Activated T-cell treated with anti-CD3 and anti-CD28 coated beads, Interleukin-2, amount 50 U/mL, for 1 hour (primary cell): ENCODE measurements around the gene LRP5.
"Not testable (repeated sequence)": the region's sequence is repeated elsewhere in the genome, so short reads cannot be mapped to it uniquely, and the experiment has no call there.

Experiments used
- DNase-seq: peaks from one replicate; pipeline ENCODE4 v3.0.0-alpha.2; 2020

LRP5 gene

DNA sequence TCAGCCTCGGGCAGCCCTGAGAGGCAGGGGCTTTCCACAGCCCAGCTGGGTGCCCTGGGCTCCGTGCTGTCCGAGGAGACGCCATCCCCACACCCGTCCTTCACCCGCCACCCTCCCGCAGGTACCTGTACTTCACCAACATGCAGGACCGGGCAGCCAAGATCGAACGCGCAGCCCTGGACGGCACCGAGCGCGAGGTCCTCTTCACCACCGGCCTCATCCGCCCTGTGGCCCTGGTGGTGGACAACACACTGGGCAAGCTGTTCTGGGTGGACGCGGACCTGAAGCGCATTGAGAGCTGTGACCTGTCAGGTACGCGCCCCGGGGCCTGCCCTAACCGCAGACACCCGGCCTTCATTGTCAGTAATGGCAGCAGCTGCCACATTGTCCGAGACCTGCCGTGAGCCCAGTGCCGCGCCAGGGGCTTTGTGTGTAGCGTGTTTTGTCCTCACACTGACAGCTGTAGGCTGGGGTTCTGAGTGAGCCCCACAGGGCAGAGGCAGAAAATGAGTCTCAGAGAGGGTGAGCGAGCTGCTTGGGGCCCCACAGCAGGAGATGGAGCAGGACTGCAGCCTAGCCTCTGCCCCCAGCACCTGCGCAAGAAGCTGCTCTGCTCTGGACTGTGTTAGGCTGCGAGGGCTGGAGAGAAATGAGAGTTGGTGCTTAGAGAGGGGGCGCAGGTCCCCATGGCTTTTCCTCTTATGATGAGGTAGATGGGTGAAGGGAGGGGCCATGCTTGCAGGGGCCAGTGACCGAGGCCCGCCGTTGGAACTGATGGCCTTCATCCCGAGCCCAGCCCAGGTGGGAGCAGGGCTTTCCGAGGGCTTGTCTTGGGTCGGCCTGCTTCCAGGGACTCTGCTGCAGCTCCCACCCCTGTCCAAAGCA is 112.8 kb downstream of the LRP5 start:
- no peak for DNase-seq

DNA sequence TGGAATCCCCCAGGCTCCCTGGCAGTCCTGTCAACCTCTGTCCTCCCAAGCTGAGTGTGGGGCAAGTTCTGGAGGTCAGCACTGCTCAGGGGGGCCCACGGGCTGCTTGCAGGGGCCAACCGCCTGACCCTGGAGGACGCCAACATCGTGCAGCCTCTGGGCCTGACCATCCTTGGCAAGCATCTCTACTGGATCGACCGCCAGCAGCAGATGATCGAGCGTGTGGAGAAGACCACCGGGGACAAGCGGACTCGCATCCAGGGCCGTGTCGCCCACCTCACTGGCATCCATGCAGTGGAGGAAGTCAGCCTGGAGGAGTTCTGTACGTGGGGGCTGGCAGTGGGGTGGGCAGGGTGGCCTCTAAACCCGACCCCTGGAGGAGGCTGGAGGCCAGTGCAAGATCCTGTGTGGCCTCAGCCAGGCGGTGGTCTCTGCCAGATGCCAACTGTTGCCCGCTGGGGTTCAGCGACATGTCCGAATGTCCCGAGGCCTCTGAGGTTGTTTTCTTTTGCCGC is 113.5 kb downstream of the LRP5 start:
- no peak for DNase-seq

DNA sequence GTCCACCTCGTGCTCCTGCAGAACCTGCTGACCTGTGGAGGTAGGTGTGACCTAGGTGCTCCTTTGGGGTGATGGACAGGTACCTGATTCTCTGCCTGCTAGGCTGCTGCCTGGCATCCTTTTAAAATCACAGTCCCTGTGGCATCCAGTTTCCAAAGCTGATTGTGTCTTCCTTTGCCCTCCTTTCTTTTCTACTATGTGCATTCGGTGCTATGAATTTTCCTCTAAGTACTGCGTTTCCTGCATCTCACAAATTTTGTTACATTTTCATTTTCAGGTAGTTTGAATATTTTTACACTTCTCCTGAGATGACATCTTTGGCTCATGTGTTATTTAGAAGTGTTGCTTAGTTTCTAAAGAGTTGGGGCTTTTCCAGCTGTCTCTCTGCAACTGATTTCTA is 117.3 kb downstream of the LRP5 start:
- DNase-seq: no peak

DNA sequence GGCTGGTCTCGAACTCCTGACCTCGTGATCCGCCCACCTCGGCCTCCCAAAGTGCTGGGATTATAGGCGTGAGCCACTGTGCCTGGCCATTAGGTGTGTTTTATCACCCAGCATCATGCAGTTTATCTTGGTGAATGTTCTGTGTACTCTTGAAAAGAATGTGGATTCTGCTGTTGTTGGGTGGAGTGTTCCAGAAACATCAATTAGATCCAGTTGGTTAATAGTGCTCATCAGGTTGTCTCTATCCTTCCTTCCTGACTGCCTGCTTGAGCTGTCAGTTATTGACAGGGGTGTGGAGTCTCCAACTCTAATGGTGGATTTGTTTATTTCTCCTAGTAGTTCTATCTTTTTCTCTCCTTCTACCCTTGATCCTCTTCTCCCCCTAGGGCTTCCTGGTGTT is 118.0 kb downstream of the LRP5 start:
- DNase-seq: no peak

DNA sequence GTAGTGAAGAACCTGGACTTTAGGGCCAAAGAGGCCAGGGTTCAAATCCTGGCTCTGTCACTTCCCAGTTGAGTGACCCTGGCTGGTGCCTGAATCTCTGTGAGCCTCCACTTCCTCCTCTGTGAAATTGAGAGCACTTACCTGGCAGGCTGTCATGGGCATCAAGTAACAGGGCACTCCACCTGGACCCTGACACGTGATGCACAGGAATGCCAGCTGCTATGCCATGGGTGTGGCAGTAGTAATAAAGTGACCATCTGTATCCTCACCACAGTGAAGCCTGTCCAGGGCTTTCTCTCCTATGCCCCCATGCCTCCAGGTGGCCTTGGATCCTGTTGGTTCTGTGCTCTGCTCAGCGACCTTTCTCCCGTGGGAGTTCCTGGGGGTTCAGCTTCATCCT is 118.4 kb downstream of the LRP5 start:
- no peak for DNase-seq

DNA sequence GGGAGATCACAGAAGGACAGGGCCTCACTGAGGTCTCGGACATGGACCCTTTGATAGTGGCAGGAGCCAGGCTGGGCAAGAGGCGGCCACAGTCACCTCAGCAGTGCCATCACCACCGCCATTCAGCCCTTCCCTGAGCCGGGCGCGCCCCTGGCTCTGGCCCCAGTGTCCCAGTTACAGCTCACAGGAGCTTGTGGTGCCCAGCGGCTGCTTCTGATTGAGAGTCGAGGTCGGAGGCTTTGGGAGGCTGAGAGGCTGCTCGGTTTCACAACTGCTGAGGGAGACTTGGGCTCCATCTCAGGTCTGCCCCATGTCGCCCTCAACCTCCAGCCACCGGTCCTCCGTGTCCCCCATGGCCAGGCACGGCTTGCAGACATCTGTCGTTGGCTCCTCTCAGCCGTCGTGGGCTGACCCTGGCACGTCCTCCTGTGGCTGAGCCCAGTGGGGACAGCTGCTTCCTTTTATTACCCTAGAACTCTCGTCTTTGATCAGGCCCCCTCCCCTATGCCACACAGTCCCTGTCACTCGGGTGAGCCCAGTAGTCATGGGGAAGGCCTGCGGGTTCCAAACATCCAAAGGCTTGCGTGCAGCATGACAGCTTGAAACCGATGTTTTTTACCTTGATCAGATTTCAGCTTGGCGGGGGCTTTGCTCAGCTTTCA is 119.7 kb downstream of the LRP5 start:
- no peak for DNase-seq

DNA sequence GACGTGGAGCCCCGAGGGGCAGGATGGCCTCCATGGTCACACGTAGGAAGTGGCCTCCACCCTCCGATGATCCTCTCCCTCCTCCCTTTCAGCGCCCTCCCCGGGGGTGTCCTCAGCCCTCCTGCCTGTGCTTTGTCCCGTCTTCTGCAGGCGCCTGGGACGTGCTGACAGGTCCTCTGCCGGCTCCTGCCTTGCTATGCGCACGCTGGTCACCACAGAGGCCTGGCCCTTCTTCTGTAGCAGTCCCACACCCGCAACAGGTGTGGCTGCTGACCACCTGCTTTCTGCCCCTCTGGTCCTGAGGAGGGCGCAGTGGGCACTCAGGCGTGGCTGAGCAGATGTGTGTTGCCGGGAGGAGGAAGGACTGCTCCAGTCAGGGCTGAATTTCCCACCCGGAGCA is 120.5 kb downstream of the LRP5 start:
- DNase-seq: no peak

DNA sequence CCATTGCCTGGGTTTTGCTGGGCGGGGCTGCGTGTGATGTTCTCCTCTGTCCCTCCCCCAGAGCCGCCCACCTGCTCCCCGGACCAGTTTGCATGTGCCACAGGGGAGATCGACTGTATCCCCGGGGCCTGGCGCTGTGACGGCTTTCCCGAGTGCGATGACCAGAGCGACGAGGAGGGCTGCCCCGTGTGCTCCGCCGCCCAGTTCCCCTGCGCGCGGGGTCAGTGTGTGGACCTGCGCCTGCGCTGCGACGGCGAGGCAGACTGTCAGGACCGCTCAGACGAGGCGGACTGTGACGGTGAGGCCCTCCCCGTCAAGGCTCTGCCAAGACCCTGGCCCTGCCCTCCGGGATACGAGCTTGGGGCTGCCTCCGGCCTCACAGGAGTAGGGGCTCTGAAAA is 121.2 kb downstream of the LRP5 start:
- DNase-seq: no peak

DNA sequence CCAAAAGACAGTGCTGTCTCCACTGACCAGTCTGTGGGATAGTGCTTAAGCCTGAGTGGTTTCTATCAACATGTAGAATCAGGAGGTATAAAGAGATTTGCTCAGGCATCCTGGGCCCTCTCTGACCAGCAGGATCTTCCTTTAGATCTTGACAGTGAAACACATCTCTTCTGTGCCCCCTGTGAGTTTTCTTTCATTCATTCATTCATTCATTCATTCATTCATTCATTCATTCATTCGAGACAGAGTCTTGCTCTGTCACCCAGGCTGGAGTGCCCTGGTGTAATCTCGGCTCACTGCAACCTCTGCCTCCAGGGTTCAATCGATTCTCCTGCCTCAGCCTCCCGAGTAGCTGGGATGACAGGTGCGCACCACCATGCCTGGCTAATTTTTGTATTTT is 121.8 kb downstream of the LRP5 start:
- DNase-seq: not testable (repeated sequence)

DNA sequence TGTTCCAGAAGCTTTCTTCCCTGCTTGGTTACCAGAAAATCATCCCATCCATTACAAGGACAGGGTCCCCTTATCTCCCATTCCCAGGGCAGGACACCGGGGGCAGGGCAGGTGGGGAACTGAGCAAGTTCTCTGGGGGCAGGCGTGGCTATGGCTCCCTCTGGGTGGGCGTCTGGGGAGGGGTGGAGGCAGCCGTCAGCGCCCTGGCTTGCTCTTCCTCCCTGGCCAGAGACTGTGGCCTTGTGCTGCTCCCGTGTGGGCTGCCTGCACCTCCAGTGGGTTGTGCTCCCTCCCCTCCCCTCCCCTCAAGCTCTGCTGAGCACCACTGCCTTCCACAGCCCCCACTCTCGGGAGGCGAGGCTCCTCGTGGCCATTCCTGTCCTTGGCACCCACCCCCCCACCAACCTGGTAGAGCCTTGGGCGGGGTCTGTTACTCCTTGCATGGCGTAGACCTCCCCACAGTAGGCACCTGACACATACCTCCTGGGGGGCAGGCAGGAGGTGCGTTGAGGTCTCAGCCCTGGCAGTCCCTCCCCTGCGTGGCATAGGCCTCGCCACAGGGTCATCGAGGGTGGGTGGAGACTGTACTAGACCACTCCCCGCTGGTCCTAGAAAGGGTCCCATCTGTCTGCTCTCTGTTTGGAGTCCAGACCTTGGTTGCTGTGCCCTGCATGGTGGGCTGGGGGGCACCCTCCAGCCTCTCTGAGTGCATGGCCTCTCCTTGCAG is 123.9 kb downstream of the LRP5 start:
- DNase-seq: no peak

DNA sequence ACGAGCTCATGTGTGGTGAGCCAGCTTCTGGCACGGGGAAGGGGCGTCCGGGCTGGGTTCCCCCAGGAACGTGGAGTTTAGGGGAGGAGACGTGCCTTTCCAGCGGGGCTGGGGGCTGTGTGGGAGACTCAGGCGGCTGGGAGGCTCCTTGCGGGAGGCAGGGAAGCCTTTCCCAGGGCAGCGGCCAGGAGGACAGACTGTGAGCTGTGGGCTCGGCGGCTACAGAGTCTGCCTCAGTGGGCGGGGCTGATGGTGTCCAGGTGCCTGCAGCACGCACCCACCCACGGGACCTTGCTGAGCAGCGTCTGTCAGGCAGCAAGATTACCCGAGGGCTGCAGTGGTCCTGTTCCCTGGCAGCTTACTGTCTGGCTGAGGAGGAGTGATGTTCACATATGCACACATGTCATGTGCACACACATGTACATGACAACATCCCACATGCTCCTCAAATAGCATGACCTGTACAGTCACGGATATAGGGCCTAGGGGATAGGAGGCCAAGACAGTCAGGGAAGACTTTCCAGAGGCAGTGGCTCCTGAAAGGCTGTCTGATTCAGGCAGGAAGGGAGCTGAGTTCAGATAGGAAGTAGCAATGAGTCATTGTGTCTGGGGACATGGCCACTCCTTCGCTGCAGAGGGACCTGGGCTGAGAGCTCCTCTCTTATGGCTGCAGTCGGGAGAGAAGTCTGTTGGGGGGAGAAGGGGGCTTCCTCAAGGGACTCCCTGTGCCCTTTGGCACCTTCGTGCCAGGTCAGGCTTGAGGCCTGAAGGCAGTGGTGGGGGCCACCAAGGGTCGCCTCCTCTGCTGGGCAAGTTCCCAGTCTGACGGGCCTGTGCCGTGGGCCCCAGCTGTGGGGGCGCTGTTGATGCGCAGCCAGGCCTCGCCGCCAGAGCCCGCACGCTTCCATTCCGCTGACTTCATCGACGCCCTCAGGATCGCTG is 124.9 kb downstream of the LRP5 start:
- DNase-seq: no peak

DNA sequence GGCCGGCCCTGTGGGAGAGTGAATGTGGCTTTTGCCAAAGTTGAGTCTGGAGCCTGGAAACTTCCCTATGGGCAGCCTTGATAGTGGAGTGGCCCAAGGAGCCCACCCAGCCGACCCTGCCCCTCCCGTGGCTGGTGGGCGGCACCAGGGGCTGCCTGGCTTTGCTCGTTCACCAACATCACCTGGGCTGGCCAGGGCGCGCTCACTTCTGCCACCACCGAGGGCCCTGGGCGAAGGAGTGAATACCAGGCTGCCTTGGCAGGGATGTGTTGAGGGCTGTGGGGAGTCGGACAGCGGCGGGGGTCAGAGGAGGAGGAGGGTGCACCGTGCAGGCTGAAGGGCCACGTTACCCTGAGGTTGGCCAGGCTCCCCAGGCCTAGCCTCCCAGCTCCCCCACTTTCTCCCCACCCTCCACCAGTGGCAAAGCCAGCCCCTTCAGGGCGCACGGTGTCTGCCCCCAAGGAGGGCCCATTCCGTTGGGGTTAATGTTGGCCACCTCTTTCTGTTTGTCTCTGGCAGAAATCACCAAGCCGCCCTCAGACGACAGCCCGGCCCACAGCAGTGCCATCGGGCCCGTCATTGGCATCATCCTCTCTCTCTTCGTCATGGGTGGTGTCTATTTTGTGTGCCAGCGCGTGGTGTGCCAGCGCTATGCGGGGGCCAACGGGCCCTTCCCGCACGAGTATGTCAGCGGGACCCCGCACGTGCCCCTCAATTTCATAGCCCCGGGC is 125.7 kb downstream of the LRP5 start:
- no peak for DNase-seq

DNA sequence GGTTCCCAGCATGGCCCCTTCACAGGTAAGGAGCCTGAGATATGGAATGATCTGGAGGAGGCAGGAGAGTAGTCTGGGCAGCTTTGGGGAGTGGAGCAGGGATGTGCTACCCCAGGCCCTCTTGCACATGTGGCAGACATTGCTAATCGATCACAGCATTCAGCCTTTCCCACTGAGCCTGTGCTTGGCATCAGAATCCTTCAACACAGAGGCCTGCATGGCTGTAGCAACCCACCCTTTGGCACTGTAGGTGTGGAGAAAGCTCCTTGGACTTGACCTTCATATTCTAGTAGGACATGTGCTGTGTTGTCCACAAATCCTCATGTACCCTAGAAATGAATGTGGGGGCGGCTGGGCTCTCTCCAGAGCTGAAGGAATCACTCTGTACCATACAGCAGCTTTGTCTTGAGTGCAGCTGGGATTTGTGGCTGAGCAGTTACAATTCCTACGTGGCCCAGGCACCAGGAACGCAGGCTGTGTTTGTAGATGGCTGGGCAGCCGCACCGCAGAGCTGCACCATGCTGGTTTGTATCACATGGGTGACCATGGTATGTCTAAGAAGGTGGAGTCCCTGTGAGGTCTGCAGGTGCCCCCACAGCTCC is 126.4 kb downstream of the LRP5 start:
- DNase-seq: no peak

DNA sequence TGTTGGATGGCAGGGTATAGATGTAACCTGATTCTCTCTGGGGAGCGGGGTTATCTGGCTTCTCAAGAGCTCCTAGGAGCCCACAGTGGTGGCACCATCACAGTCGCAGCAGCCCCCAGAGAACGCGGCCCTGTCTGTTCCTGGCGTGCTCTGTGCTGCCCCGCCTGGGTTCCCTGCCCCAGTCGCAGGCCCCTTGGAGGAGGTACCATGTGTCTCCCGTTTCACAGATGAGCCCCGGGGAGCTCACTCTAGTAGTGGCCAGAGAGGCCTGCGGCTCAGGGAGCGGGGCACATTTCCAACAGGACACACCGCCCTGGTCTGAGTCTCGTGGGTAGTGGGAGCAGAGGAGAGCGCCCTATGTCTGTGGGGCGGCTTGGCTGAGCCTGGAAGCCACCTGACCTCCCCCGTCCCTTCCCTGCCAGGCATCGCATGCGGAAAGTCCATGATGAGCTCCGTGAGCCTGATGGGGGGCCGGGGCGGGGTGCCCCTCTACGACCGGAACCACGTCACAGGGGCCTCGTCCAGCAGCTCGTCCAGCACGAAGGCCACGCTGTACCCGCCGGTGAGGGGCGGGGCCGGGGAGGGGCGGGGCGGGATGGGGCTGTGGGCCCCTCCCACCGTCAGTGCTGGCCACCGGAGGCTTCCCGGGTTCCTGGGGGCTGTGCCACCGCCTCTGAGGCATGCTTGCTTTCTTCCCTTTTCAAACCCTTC is 127.1 kb downstream of the LRP5 start:
- no peak for DNase-seq

DNA sequence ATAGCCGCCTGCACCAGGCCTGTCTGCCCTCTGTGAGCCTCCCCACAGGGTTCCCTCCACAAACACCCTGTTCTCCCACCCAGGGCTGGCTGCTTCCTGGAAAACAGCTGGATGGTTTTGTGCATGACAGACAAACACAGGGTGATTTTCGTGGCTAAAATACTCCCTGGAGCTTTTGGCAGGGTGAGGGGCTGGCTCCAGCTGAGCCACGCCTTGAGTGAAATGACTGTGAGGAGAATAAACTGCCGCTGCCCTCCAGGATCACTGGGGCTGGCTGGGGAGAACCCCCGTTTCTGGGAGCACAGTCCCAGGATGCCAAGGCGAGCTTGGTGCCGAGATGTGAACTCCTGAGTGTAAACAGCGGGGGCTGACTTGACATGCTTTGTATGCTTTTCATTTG is 127.8 kb downstream of the LRP5 start:
- no peak for DNase-seq

DNA sequence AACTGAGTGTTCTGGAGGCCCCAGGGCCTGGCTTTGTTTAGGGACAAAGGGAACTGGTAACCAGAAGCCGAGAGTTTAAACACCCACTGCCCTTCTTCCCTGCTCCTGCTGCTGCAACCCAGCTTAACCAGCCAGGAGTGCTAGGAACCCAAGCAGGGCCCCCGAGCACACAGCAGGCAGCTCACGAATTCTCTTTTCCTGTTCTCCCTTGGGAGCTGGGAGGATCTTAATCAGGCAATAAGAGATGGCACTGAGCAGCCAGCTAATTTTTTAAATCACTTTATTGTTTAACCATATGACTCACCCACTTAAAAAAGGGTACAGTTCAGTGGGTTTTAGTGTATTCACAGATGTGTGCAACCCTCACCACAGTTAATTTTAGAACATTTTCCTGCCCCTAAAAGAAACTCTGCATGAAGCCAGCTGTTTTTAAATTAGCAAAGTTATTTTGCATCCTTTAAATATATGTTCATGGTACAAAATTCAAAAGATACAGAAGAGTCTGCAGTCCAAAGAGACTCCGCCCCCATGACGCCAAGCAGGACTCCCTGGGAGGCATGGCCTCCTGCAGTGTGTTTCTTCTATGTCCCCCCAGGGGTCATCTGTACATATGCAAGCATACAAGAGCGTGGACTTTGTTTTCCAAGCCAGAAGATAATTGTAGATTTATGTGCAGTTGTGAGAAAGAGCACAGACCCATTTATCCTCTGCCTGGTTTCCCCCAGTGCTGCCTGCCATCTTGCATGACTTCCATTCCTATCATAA is 129.3 kb downstream of the LRP5 start:
- no peak for DNase-seq

DNA sequence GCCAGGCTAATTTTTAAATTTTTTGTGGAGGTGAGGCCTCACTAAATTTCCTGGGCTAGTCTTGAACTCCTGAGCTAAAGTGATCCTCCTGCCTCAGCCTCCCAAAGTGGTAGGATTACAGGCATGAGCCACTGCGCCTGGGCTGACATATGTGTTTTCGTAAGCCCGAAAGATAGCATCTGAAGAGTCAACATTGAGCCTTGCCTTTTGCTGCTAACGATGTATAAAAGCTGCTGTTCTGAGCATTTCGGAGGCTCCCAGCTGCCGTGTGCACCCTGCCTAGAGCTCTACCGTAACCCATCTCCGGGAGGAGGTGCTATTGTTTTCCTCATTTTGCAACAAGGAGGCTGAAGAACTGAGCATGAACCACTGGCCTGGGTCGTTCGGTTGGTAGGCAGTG is 130.0 kb downstream of the LRP5 start:
- DNase-seq: no peak

DNA sequence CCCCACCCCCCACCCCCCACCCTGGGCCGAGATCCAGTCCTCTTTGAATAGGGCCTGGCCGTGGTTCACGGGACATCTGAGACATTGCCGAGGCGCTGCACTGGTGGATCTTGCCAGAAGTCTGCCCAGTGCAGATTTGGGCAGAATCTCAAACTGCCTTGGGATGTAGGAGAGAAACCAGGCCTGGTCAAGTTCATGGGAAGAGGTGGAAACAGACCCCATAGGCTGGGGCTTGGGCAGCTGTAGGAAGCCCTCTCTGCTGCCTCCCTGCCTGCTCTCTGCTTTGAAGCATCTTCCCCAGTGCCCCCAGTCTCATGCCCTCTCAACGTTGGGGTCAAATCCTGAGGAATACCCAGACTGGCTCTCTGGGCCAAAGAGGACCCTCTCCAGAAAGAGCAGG is 132.2 kb downstream of the LRP5 start:
- DNase-seq: no peak

DNA sequence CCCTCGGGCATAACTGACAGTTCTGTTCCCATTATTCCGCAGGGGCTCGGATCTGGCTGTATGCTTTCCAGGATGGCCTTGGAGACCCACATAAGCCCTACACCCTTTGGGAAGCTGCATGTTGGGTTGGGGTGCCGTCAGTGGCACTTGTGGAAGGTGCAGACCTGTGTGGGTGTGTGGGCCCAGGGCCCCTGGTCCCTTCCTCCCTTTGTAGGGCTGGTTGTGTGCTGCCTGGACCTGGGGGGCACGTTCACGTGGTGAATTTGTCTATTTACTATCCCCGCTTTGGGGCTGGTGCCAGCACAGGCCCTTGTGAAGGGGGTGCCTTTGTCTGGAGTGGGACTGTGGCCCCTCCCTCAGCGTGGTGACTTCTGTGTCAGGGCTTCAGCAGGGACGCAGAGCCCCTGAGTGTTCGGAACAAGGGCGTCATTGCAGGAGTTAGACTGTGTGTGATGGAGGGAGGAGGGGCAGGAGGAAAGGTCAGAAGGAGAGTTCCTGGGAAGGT is 133.2 kb downstream of the LRP5 start:
- no peak for DNase-seq
